Activated CD8-positive, alpha-beta T cell treated with anti-CD3 and anti-CD28 coated beads, Interleukin-2, amount 10 ng/mL, durations not matched to agents 7 days and 5 days (primary cell): ENCODE measurements around the gene PYROXD2. TPM values are rescaled to one million over a fixed set of nuclear protein-coding genes. Genes with fewer than 3 reads are reported as not detected.

Experiments used
- ATAC-seq: fragments of 150-1000 bp; cut with Tn5 transposase; one replicate; pipeline ENCODE4 v1.10.0; 2021; ENCODE audit warnings: moderate library complexity
- CTCF ChIA-PET: fragments of 350-600 bp; sonication (Branson Sonifier 250); formaldehyde crosslinking; loops from one replicate; lab custom pipeline; 2021; ENCODE audit warnings: antibody characterized with exemption; lab: Charles Lee
- POLR2A ChIA-PET: fragments of 350-600 bp; sonication (Branson Sonifier 250); formaldehyde crosslinking; loops from one replicate; lab custom pipeline; 2021; ENCODE audit warnings: antibody characterized with exemption; lab: Charles Lee
- DNase-seq: peaks from one replicate; pipeline ENCODE4 v3.0.0-alpha.2; 2020
- H3K27ac Mint-ChIP-seq: one replicate; pipeline ENCODE4 v1.8.0; 2021; ENCODE audit warnings: mild to moderate bottlenecking, mixed read lengths
- H3K27me3 Mint-ChIP-seq: one replicate; pipeline ENCODE4 v1.8.0; 2021; ENCODE audit warnings: low read depth, mixed read lengths
- H3K36me3 Mint-ChIP-seq: one replicate; pipeline ENCODE4 v1.8.0; 2021; ENCODE audit warnings: low read depth, mixed read lengths
- H3K4me1 Mint-ChIP-seq: one replicate; pipeline ENCODE4 v1.8.0; 2021; ENCODE audit warnings: low read depth, mixed read lengths
- H3K4me3 Mint-ChIP-seq: one replicate; pipeline ENCODE4 v1.8.0; 2021; ENCODE audit warnings: mild to moderate bottlenecking, mixed read lengths
- H3K9me3 Mint-ChIP-seq: one replicate; pipeline ENCODE4 v1.8.0; 2022; ENCODE audit warnings: mixed read lengths; ENCODE audit not compliant: insufficient read depth
- total RNA-seq, 2 experiments: library from RNA; stranded (reverse); gene quantifications; one replicate each; pipeline ENCODE4 v1.2.3, GENCODE V29; 2021

PYROXD2 gene
- total RNA-seq, 2 experiments from 2014 or later = 8.3 to 9.3 TPM

DNA sequence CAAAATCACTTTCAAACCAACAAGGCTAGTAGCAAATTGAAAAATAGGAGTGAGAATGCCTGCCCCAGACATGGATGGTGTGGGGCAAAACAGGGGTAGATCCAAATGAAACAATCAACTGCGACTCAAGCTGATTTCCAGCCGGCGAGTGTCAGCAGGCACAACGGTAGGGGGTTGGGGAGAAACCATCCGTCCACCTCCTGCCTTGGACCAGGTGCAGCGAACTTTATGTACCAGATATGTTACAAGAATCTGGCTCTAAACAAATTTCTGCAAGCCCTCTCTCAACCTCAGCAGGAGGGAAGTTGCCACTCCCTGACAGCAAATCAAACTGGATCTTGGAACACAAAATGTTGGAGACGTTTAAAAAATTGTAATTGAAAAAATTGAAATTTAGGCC is 45.2 kb downstream of the PYROXD2 start:
- Mint-ChIP-seq H3K27me3 (peaks cover 7% of the 10 kb centered on the region), H3K4me3 (no peak overlapping the region), H3K27ac (no peak overlapping the region), H3K4me1 (no peaks in the 10 kb centered on the region), H3K9me3 (no peaks in the 10 kb centered on the region), H3K36me3 (no peaks in the 10 kb centered on the region)
- no peak for DNase-seq
- ATAC-seq = no peak
- CTCF ChIA-PET = no interaction called here
- POLR2A ChIA-PET = no interaction called here

DNA sequence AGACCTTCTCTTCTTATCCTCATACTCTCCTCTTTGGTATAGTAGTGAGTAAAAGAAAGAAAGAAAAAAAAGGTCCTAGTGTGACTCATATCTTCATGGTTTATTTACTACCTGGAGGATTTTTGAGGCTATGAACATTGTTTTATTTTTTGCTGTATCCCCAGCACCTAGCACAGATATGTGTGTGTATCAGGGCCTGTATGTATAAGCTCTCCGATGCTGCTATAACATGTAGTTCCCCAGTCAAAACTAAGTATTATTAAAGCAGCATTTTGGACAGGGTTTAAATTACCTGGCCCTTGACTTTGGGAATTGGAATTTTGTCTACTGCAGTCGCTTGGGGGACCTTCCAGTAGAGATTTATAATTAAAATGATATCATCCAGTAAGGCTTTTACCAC is 46.3 kb downstream of the PYROXD2 start:
- CTCF ChIA-PET = no interaction called here
- peaks cover 7% of the 10 kb centered on the region for H3K27me3 Mint-ChIP-seq
- no peak overlapping the region for H3K27ac Mint-ChIP-seq
- no peaks in the 10 kb centered on the region for H3K36me3 Mint-ChIP-seq
- no peak for DNase-seq
- H3K4me1 Mint-ChIP-seq = no peaks in the 10 kb centered on the region
- ATAC-seq = no peak
- POLR2A ChIA-PET = no interaction called here
- no peaks in the 10 kb centered on the region for H3K9me3 Mint-ChIP-seq
- no peak overlapping the region for H3K4me3 Mint-ChIP-seq

DNA sequence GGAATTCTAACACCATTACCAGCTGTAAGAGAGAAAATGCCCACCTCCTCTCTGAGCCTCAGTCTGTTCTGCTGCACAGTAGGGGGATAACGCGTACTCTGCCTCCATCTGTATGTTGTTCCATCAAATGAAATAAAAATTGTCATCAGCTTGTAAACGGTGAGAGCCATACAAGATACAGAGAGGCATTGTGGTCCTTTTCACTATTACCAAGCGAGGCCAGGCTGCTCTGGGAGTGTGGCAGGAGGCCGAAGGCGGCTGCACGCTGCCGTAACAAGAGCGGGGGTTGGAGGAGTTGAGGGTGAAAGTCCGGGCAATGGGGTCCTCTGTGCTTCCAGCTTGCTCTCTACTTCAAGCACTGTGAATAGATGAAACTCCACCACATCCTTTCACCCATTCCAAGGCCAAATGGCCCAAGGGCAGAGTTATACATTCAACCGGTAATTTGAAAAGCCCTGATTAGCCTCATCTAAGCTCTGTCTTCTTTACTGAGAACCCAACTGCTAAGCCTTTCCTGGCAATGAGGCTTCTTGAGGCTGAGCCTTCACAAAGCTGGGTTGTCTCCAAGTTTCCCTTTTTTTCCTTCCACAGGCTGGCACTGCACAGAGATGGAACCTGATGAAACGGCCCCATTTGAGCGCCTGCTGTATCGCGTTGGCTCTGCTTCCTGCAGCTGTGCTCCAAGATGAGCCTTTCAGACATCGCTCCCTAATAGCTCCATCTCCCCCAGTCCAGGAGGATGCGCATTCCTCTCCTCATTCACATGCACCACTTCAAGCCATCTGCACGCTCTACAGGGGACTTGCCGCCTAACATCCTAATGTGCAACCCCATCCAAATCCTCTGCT is 47.2 kb downstream of the PYROXD2 start:
- H3K4me1 Mint-ChIP-seq = no peaks in the 10 kb centered on the region
- no peaks in the 10 kb centered on the region for H3K36me3 Mint-ChIP-seq
- ChIA-PET POLR2A (no interaction called here), CTCF (no interaction called here)
- ATAC-seq = no peak
- H3K27ac Mint-ChIP-seq = no peak overlapping the region
- no peaks in the 10 kb centered on the region for H3K9me3 Mint-ChIP-seq
- H3K27me3 Mint-ChIP-seq = peaks cover 7% of the 10 kb centered on the region
- no peak overlapping the region for H3K4me3 Mint-ChIP-seq
- no peak for DNase-seq

DNA sequence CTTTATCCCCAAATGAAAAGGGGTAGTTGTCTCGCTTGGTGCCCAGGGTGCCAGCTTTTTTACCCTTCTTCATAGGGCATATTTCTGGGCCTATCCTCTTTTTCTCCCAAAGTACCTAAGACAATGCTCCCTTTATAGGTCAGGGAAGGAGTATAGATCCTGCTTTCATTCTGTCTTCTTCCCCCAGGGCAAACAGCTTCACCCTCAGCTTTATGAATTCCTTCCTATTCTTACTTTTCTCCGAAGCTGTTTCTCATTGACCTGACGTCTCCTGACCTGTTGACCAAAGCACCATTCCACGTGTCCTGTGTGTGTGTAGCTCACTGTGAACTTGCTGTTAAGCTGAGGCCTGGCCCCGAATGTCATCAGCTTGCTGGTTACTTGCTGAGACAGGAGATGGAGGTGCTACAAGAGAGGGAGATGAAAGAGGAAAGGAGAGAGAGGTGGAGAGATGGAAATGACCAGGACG is 48.9 kb downstream of the PYROXD2 start:
- POLR2A ChIA-PET = no interaction called here
- Mint-ChIP-seq H3K27me3 (peaks cover 5% of the 10 kb centered on the region), H3K9me3 (no peaks in the 10 kb centered on the region), H3K27ac (peak overlapping the region; percentile 17), H3K36me3 (no peaks in the 10 kb centered on the region), H3K4me3 (no peak overlapping the region), H3K4me1 (peaks cover 5% of the 10 kb centered on the region)
- ATAC-seq (no peak), DNase-seq (no peak)
- CTCF ChIA-PET = no interaction called here

DNA sequence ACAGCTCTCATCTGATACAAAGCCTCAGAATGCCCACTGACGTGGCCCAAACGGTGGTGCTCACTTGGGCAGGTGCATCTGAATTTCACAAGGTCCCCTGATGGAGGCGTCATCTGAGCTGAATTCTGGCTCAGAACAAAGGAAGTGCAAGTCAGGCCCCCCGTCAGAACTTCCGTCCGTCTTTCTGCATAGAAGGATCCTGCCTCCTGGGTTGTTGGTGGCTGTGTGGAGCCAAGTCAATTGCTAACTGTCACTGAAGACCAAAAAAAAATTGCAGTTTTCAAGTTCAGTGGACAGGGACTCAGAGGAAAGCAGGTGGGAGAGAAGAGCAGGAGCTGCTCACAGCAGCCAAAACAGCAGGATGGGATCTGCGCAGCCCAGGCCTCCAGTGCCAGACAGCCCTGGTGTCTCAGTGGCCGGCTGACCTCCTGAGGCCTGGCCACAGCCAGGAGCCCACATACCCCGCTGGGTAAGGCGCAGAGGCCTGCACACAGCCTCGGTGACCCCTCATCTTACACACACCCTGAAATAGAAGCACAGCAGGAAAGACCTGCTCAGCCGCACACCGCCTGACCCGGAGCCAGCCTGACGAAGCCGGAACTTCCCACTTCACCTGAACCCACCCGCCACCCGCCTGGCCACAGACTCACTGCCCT is 49.4 kb downstream of the PYROXD2 start:
- peaks cover 5% of the 10 kb centered on the region for H3K27me3 Mint-ChIP-seq
- POLR2A ChIA-PET = no interaction called here
- CTCF ChIA-PET = interaction anchor here (1.0 kb wide), 1 partner anchor 102 kb away, joined by 3 read pairs; no protein-coding TSS in a partner anchor
- DNase-seq (no peak), ATAC-seq (no peak)
- H3K4me1 Mint-ChIP-seq = peaks cover 7% of the 10 kb centered on the region
- H3K9me3 Mint-ChIP-seq = no peaks in the 10 kb centered on the region
- H3K4me3 Mint-ChIP-seq = no peak overlapping the region
- no peak overlapping the region for H3K27ac Mint-ChIP-seq
- no peaks in the 10 kb centered on the region for H3K36me3 Mint-ChIP-seq

DNA sequence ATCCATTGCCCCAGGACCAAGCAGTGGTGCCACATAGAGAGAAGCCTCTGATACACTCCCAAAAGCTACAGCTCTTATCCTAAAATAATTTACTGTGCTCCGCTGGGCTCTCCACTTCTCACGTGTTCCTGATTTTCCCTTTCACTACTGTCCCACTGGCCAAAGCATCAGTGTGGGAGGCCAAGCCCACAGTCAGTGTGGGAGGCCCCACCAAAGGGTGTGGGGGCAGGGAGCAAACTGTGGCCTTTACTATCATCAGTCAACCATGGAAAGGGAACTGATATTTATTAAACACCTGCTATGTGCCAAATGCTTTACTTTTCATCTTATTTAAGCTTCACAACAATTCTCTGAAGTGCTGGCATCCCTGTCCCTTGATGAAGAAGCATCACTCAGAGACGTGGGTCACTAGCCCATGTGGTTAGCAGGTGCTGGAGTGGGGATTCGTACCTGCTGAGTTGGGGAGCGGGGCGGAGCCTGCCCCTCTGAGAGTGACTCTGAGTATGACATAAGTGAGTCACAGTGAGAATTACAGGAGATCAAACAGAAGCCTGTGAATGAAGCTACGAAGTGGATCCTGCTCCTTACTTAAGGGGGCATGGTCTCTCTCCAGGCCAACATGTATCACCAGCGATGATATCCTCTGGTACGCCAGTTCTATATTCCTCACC is 50.4 kb downstream of the PYROXD2 start:
- H3K9me3 Mint-ChIP-seq = no peaks in the 10 kb centered on the region
- H3K4me1 Mint-ChIP-seq = peaks cover 7% of the 10 kb centered on the region
- no peaks in the 10 kb centered on the region for H3K36me3 Mint-ChIP-seq
- ChIA-PET POLR2A (no interaction called here), CTCF (interaction anchor here (1.0 kb wide), 1 partner anchor 103 kb away, joined by 3 read pairs; no protein-coding TSS in a partner anchor)
- peaks cover 7% of the 10 kb centered on the region for H3K27me3 Mint-ChIP-seq
- no peak overlapping the region for H3K27ac Mint-ChIP-seq
- DNase-seq (no peak), ATAC-seq (no peak)
- no peak overlapping the region for H3K4me3 Mint-ChIP-seq

DNA sequence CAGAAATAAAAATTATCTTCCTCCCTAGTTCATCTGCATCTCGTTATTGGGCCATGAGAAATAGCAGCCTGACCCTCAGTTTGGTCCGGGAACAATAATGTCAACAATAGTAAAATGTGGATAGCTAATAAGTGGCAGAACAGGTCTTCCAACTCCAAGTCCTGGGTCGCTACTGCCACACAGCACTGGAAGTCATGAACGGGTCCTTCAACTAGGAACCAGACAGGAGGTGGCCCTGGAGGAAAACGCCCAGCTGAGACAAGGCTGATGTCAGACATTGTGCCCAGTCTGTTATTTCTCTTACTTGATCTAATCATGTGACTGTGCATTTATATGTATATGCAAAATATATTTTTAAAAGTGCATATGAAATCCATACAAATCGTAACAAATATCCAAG is 51.8 kb downstream of the PYROXD2 start:
- ChIA-PET POLR2A (no interaction called here), CTCF (no interaction called here)
- H3K36me3 Mint-ChIP-seq = no peaks in the 10 kb centered on the region
- peaks cover 10% of the 10 kb centered on the region for H3K27me3 Mint-ChIP-seq
- ATAC-seq (no peak), DNase-seq (no peak)
- no peaks in the 10 kb centered on the region for H3K9me3 Mint-ChIP-seq
- H3K27ac Mint-ChIP-seq = no peak overlapping the region
- no peak overlapping the region for H3K4me3 Mint-ChIP-seq
- peaks cover 7% of the 10 kb centered on the region for H3K4me1 Mint-ChIP-seq

DNA sequence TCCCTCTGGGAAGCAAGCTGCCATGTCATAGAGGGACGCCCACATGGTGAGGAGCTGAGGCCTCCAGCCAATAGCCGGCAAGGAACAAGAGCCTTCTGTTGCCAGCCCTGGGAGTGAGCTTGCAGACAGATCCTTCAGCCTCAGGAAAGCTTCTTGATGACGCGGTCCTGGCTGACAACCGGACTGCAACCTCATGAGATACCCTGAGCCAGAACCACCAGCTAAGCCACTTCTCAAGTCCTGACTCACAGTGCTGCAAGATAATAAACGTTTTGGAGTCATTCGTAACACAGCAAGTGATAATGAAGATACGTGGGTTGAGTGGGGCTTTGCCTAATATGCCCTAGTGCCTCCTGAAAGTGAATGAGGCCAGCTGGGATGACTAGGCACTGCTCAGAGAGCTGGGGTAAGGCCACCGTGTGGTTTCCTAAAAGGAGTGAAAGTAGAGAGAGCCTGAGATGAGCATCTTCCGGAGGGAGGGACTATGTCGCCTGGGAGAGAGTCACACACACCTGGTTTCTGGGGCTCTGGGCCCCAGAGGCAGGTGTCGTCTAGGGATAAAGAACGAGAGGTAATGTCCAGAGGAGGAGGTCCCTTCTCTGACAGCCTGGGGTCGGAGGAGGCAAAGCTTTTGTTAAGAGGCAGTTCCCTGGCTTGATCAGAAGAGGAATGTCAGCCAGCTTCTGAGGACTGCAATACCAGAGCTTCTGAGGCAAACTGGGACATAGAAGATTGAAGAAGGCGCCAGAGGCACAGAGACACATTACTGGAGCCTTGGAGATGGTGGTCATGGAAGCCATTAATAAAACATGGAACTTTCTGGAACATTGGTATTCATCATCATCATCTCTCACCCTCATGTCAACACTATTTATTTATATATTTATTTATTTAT is 53.6 kb downstream of the PYROXD2 start:
- ATAC-seq (peak; percentile 44), DNase-seq (peak; percentile 30)
- no peaks in the 10 kb centered on the region for H3K36me3 Mint-ChIP-seq
- H3K27me3 Mint-ChIP-seq = peaks cover 14% of the 10 kb centered on the region
- peak overlapping the region; percentile 10 for H3K27ac Mint-ChIP-seq
- ChIA-PET POLR2A (interaction anchor here (1.1 kb wide), 1 partner anchor 21 kb away, joined by 3 read pairs; no protein-coding TSS in a partner anchor), CTCF (interaction anchor here (0.7 kb wide), 1 partner anchor 30 kb away, joined by 3 read pairs; no protein-coding TSS in a partner anchor)
- H3K4me1 Mint-ChIP-seq = peaks cover 7% of the 10 kb centered on the region
- no peak overlapping the region for H3K4me3 Mint-ChIP-seq
- no peaks in the 10 kb centered on the region for H3K9me3 Mint-ChIP-seq

DNA sequence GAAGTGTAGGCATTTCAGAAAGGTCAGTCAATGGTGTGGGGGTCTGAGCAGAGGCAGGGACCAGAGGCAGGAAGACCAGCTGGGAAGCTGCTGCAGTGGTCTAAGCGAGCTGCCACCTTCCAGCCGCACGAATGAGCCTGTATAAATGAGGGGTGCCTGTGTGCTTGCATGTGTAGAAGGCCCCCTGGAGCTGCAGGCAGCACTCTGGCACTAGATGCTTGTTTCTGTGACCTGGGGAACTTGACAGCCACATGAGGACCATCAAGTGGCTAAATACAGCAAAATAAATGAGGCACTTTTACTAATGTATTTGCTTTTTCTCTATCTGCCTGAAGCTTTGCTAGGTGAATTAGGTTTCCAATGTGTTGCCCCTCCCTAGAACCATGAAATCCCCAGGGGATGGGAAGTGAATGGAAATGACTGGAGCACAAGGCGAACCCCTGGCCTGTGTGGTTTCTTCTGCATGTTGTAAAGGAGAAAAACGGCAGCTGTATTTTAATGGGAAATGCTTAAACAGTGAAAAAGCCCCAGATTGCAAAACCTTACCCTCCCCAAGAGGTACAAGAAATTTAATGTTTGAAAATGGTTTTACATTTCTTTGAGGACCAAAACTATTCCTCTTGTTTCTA is 57.7 kb downstream of the PYROXD2 start:
- CTCF ChIA-PET = interaction anchor here (0.6 kb wide), 1 partner anchor 9 kb away, joined by 3 read pairs; no protein-coding TSS in a partner anchor
- POLR2A ChIA-PET = interaction anchor here (0.7 kb wide), 1 partner anchor 9 kb away, joined by 3 read pairs; no protein-coding TSS in a partner anchor
- DNase-seq = no peak

DNA sequence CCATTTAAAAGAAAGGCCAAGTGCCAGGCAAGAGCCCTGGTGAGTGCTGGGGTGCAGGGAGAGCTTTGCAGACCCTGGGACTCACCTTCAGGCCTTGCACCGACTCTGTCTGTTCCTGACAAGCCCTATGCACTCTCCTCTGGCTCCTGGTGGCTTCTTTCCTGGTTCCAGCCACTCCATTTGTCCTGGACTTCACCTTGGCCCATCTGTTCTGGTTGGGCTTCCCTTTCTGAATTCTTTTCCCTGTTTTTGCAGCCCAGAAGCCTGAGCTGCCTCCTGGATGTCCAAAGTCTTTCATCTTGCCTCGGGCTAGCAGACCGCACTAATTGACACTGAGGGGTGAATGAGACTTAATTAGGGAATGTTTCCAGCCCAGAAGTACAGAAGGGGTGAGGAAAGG is 60.5 kb downstream of the PYROXD2 start:
- Mint-ChIP-seq H3K27me3 (peaks cover 49% of the 10 kb centered on the region), H3K27ac (no peak overlapping the region), H3K4me1 (peaks cover 2% of the 10 kb centered on the region), H3K9me3 (no peaks in the 10 kb centered on the region), H3K4me3 (no peak overlapping the region), H3K36me3 (no peaks in the 10 kb centered on the region)
- DNase-seq = no peak
- ChIA-PET POLR2A (no interaction called here), CTCF (no interaction called here)
- ATAC-seq = no peak

More for the DNA sequence above, 57.7 kb downstream of the PYROXD2 start:
- Mint-ChIP-seq H3K27ac (no peak overlapping the region), H3K4me1 (peaks cover 7% of the 10 kb centered on the region), H3K27me3 (peaks cover 38% of the 10 kb centered on the region), H3K36me3 (no peaks in the 10 kb centered on the region), H3K4me3 (no peak overlapping the region), H3K9me3 (no peaks in the 10 kb centered on the region)
- ATAC-seq = no peak

DNA sequence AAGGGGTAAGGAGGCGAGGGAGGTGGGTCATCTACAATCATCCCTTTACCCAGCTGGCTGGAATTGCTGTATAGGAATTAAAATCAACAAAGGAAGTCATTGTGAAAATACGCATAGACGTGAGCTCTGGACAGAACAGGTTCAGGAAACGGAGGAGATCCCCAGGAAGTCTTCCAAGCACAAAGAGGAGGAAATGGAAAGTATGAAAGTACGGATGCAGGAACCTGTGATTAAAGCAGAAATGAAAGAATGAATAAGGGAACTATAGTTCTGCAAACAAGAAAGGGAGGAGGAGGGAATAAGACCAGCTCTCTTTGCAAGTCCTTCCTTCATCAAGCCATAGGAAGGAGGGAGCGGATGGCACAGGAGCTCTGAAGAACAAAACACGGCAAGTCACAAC is 61.8 kb downstream of the PYROXD2 start:
- ChIA-PET CTCF (no interaction called here), POLR2A (no interaction called here)
- H3K9me3 Mint-ChIP-seq = no peaks in the 10 kb centered on the region
- no peak overlapping the region for H3K4me3 Mint-ChIP-seq
- no peaks in the 10 kb centered on the region for H3K36me3 Mint-ChIP-seq
- DNase-seq (no peak), ATAC-seq (no peak)
- peaks cover 49% of the 10 kb centered on the region for H3K27me3 Mint-ChIP-seq
- no peak overlapping the region for H3K27ac Mint-ChIP-seq
- peaks cover 5% of the 10 kb centered on the region for H3K4me1 Mint-ChIP-seq
